HG02571 (cell line): ENCODE data around the gene TMEM259.
"Not testable (repeated sequence)": the region's sequence is repeated elsewhere in the genome, so short reads cannot be mapped to it uniquely, and the experiment has no call there.

ENCODE experiments used
- ATAC-seq: cut with Tn5 transposase; IDR thresholded peaks from one replicate; pipeline ENCODE4 v1.9.1; 2021; ENCODE audit warnings: mild to moderate bottlenecking, moderate library complexity; ENCODE audit not compliant: unreplicated experiment

TMEM259 gene

GRCh38 chr19:1040476-1041271 is 19.8 kb upstream of the TMEM259 start:
- peak; percentile 44 for ATAC-seq

GRCh38 chr19:1039646-1040475 is 18.9 kb upstream of the TMEM259 start, which contains the start of gene ABCA7:
Gene ABCA7, plus strand, starts transcription at chr19:1040107. Its CDS starts 1,255 bp downstream, at chr19:1041362.
- peak; percentile 70 for ATAC-seq

DNA sequence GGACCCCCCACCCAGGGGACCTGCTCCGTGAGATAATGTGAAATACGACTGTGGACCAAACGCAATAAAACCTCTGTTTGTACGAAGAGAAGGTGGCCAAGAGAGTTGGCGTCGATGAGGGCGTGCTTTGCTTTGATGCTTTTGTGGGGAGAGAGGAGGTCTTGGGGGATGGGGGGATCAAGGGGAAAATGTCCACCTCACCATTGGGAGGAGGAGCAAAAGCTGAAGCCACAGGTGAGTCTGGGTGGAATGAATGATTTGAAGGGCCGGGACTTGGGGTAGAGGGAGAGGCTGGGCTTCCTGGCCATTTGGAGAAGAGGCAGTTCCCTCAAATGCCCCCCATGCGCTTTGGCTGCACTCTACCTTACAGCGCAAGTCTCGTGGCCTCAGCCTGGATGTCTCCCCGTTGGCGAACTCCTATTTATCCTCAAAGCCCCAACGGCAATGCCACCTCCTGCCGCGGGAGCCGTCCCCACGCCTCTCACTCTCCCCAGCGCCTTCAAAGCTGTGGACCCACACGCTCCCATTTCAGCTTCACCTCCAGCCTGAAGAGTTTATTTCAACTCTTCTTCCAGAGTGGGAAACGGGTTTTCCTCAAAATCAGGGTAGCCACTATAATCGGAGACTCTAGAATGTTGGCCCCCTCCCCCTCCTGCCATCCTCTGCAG is 18.2 kb upstream of the TMEM259 start:
- no peak for ATAC-seq

DNA sequence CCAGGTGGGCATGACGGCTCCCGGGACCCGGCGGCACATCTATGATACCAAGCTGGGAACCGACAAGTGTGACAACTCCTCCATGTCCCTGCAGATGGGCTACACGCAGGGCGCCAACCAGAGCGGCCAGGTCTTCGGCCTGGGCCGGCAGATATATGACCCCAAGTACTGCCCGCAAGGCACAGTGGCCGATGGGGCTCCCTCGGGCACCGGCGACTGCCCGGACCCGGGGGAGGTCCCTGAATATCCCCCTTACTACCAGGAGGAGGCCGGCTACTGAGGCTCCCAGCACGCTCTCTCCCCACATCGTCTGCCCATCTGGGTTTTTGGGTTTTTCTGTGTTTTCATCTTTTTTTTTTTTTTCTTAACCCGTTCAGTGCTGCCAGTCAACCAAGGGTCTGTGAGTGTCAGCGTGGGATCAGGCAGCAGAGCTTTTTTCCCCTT is 16.7 kb upstream of the TMEM259 start:
- no peak for ATAC-seq

DNA sequence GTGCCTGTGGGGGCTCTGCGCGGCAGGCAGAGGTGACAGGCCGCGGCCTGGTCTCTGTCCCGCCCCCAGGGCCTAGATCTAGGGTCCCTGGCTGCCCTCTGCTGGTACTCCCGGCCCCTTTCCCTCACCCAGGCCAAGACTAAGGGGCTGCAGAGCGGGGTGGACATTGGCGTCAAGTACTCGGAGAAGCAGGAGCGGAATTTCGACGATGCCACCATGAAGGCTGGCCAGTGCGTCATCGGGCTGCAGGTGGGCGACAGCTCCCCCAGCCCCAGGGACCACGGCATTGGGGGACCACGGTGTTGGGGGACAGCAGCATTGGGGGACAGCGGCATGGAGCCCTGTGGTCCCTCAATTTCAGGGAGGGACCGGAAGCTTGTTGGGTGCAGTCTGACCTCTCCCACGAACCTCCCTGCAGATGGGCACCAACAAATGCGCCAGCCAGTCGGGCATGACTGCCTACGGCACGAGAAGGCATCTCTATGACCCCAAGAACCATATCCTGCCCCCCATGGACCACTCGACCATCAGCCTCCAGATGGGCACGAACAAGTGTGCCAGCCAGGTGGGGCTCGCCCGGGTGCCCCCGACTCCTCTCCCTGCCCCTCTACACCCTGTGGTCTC is 15.2 kb upstream of the TMEM259 start:
- no peak for ATAC-seq

GRCh38 chr19:1032264-1032867 is 11.4 kb upstream of the TMEM259 start:
- ATAC-seq, result no peak

- no peak for ATAC-seq
These were observed 7.4 kb upstream of the TMEM259 start for GRCh38 chr19:1028062-1028926.

DNA sequence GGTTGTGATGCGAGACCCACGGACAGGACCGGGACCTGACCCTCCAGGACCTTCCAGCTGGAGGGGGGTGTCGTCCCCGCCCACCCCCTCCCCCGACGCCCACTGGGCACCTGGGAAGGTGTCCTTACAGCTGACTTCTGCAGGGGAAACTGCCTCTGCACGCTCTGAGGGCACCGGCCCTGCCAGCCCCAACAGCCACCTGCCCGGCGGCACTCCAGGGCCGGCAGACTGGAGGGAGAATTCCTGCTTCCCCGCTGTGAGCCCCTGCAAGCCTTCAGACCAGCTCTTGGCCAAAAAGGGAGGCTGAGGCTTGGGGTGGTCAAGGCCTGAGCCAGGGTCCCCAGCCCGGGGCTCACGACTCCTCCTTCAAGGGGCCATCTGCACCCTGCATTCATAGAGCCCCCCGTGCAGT is 6.7 kb upstream of the TMEM259 start:
- no peak for ATAC-seq

- no peak for ATAC-seq
These were observed 6.1 kb upstream of the TMEM259 start for GRCh38 chr19:1026783-1027649.

DNA sequence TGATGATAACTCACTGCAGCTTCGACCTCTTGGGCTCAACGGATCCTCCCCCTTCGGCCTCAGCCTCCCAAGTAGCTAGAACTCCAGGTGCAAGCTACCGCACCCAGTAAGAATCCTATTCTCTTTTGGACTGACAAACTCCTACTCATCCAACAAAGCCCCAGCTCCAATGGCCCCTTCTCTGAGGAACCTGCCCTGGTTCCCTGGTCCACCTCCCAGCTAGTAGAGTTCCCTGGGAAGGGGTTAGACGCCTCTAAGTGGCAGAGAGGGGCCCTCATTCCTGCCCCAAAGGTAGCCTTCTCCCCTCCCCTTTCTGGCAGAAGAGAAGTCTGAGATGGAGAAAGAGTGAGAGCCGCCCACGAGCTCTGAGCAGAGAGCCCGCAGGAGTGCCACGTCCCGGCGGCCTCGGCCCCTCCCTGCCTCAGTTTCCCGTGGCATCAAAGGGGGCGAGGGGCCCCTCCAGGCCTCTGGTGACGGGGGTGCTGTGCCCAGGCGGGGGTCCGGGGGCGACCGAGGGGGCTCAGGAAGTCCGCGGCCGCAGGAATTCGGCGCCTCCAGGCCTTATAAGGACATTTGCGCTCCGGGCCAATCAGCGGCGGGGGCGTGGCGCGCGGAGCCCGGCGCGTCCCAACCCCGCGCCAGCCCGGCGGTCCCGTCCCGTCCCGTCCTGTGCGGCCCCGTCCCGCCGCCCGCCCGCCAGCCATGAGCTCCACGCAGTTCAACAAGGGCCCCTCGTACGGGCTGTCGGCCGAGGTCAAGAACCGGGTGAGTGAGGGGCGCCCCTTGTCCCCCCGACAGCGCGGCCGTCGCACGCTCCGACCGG is 5.2 kb upstream of the TMEM259 start, which contains the start of gene CNN2:
CNN2 (plus strand) TSS at position 649 of the 823 bp plus-strand sequence; CDS start at position 703, 54 bp downstream.
- ATAC-seq, result no peak

GRCh38 chr19:1025080-1025479 is 4.2 kb upstream of the TMEM259 start:
- ATAC-seq, result not testable (repeated sequence)

DNA sequence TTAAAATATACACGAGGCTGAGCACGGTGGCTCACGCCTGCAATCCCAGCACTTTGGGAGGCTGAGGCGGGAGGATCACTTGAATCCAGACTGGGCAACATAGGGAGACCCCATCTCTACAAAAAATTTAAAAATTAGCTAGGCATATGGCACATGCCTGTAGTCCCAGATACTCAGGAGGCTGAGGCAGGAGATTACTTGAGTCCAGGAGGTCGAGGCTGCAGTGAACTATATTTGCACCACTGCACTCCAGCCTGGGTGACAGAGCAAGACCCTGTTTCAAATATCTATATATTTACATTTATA is 2.9 kb upstream of the TMEM259 start:
- not testable (repeated sequence) for ATAC-seq

GRCh38 chr19:1019980-1020867 is 699 bp downstream of the TMEM259 start:
- no peak for ATAC-seq

- no peak for ATAC-seq
These were observed 1.3 kb downstream of the TMEM259 start for GRCh38 chr19:1019616-1019961.

GRCh38 chr19:1018932-1019615 is 1.8 kb downstream of the TMEM259 start:
- no peak for ATAC-seq

- no peak for ATAC-seq
These were observed 2.5 kb downstream of the TMEM259 start for GRCh38 chr19:1018393-1018792.
